22Rv1 (cell line): Measurements from ENCODE around the gene PSMG4.

Experiments used
- ZFX ChIP-seq: fragments of 450-650 bp; IDR thresholded peaks from 2 replicates; pipeline ENCODE4 v1.6.1; 2017; ENCODE audit warnings: antibody characterized with exemption, borderline replicate concordance
- TF ChIP-seq, protein P1 (sequence below): fragments of 450-650 bp; IDR thresholded peaks from 2 replicates; pipeline ENCODE4 v1.5.1; 2017; ENCODE audit warnings: mild to moderate bottlenecking

DNA sequence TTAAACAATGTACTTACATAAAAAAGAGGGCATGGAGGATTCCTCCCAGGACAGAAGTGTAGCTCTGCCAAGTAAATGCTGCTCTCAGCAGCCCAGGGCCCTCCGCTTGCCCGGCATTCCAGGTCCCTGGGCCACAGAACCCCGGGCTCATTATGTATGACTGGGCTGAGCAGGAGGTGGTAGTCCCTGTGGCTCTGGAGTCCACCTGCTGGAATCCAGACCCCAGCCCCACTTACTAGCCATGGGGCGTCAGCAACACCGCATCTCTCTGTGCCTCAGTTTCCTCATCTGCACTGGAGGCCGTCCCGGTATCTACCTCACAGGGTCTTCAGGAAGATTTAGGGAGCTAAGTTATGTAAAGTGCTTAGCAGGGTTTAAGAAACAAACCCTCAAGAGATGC is 55.4 kb downstream of the PSMG4 start:
- TF ChIP-seq, protein P1, sequence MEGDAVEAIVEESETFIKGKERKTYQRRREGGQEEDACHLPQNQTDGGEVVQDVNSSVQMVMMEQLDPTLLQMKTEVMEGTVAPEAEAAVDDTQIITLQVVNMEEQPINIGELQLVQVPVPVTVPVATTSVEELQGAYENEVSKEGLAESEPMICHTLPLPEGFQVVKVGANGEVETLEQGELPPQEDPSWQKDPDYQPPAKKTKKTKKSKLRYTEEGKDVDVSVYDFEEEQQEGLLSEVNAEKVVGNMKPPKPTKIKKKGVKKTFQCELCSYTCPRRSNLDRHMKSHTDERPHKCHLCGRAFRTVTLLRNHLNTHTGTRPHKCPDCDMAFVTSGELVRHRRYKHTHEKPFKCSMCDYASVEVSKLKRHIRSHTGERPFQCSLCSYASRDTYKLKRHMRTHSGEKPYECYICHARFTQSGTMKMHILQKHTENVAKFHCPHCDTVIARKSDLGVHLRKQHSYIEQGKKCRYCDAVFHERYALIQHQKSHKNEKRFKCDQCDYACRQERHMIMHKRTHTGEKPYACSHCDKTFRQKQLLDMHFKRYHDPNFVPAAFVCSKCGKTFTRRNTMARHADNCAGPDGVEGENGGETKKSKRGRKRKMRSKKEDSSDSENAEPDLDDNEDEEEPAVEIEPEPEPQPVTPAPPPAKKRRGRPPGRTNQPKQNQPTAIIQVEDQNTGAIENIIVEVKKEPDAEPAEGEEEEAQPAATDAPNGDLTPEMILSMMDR, result no peak
- TF ChIP-seq ZFX, result no peak
